Keratinocyte (primary cell): ENCODE data around the gene SRCIN1. TPM values are rescaled to one million over a fixed set of nuclear protein-coding genes. Genes with fewer than 3 reads are reported as not detected.

Experiments used
- DNase-seq: peaks from one replicate; pipeline ENCODE4 v3.0.0-alpha.2; 2011; ENCODE audit warnings: low read depth, missing footprints, low spot score
- FAIRE-seq: peaks from 2 replicates; lab custom pipeline; 2011; peaks lifted over from hg19 to GRCh38; lab: Jason Lieb, UNC
- H2AFZ ChIP-seq: 2 replicates; pipeline ENCODE4 v1.6.0; 2012; ENCODE audit warnings: low read length, control low read depth, inconsistent platforms; ENCODE audit not compliant: control insufficient read depth
- H3K27ac ChIP-seq: 2 replicates; pipeline ENCODE4 v1.5.1; 2011; ENCODE audit warnings: low read length; ENCODE audit not compliant: control insufficient read depth, insufficient read depth
- H3K27me3 ChIP-seq: 3 replicates; pipeline ENCODE4 v1.6.0; 2011; ENCODE audit warnings: low read length; ENCODE audit not compliant: control insufficient read depth, insufficient read depth; ENCODE audit errors: extremely low read depth
- H3K36me3 ChIP-seq, 2 experiments: 2 replicates in 1 of 2; 3 replicates in 1 of 2; pipeline ENCODE4 v1.5.1; 2011; ENCODE audit warnings: low read length in 2 of 2, mild to moderate bottlenecking in 1 of 2; ENCODE audit not compliant: control insufficient read depth in 2 of 2, insufficient read depth in 2 of 2; ENCODE audit errors: extremely low read depth in 1 of 2
- H3K4me1 ChIP-seq: 3 replicates; pipeline ENCODE4 v1.5.1; 2011; ENCODE audit warnings: low read length; ENCODE audit not compliant: control insufficient read depth, insufficient read depth; ENCODE audit errors: extremely low read depth
- H3K4me2 ChIP-seq: 3 replicates; pipeline ENCODE4 v1.6.0; 2011; ENCODE audit warnings: low read depth, low read length; ENCODE audit not compliant: control insufficient read depth, insufficient read depth; ENCODE audit errors: extremely low read depth
- H3K4me3 ChIP-seq, 3 experiments: fragments of 200-600 bp in 1 of 3; sonication (generic) in 1 of 3; 2 replicates in 2 of 3; 3 replicates in 1 of 3; pipeline ENCODE4 v1.5.1; 2011 to 2016; ENCODE audit warnings: low read length in 3 of 3, mild to moderate bottlenecking in 3 of 3, control low read depth in 2 of 3, inconsistent platforms in 1 of 3, low read depth in 1 of 3, mixed read lengths in 1 of 3, mixed run types in 1 of 3, moderate library complexity in 1 of 3; ENCODE audit not compliant: control insufficient read depth in 2 of 3, insufficient read depth in 2 of 3; ENCODE audit errors: extremely low read depth in 1 of 3
- H3K79me2 ChIP-seq: 2 replicates; pipeline ENCODE4 v1.6.0; 2012; ENCODE audit warnings: low read length; ENCODE audit not compliant: control insufficient read depth, insufficient read depth
- H3K9ac ChIP-seq: 3 replicates; pipeline ENCODE4 v1.6.0; 2011; ENCODE audit warnings: low read length; ENCODE audit not compliant: control insufficient read depth, insufficient read depth; ENCODE audit errors: extremely low read depth
- H3K9me1 ChIP-seq: 3 replicates; pipeline ENCODE4 v1.6.0; 2011; ENCODE audit warnings: low read length; ENCODE audit not compliant: control insufficient read depth, insufficient read depth; ENCODE audit errors: extremely low read depth
- H3K9me3 ChIP-seq: 2 replicates; pipeline ENCODE4 v1.5.1; 2012; ENCODE audit warnings: low read depth, low read length; ENCODE audit not compliant: control insufficient read depth
- H4K20me1 ChIP-seq: 3 replicates; pipeline ENCODE4 v1.6.0; 2011; ENCODE audit warnings: low read length; ENCODE audit not compliant: control insufficient read depth, insufficient read depth; ENCODE audit errors: extremely low read depth
- CTCF ChIP-seq, 3 experiments: IDR thresholded peaks in 1 of 3; conservative IDR thresholded peaks in 1 of 3; optimal IDR thresholded peaks in 1 of 3; 2 replicates in 2 of 3; 3 replicates in 1 of 3; pipeline versions ENCODE3 to v1.5.1; 2011; ENCODE audit warnings: low read length in 3 of 3, mild to moderate bottlenecking in 3 of 3, moderate library complexity in 2 of 3, control low read depth in 1 of 3, inconsistent platforms in 1 of 3; ENCODE audit not compliant: insufficient read depth in 2 of 3; ENCODE audit errors: extremely low read depth in 1 of 3
- EZH2 ChIP-seq: IDR thresholded peaks from one replicate; pipeline ENCODE4 v1.6.1; 2012; ENCODE audit warnings: inconsistent platforms, mild to moderate bottlenecking, low read length, moderate library complexity
- dilution Hi-C: fragments of 300-500 bp; cut with MboI; formaldehyde crosslinking; loops from one replicate; pipeline ENCODE4 v1.7.0; 2020; ENCODE audit warnings: low sequenced_read_pairs; ENCODE audit not compliant: extremely low pct_ligation_motif_present
- polyA plus RNA-seq, 5 experiments: library from polyadenylated mRNA; depleted of rRNA in 3 of 5; stranded (reverse) in 3 of 5; stranded (forward) in 1 of 5; unstranded in 1 of 5; fragments of >200 nt; gene quantifications; 1 replicate in 1 of 5; 2 replicates in 3 of 5; 3 replicates in 1 of 5; pipeline versions ENCODE4 v1.2.1 to v1.2.3, GENCODE V29; 2011 to 2012; ENCODE audit warnings: missing spikeins in 2 of 5, low read depth in 1 of 5, low replicate concordance in 1 of 5

SRCIN1 gene
- polyA plus RNA-seq, 1 donor (not counting 4 experiments of a cell fraction or from before 2014, with no cell fraction given): 0.37 TPM

GRCh38 chr17:38602956-38603785 lies 2.6 kb downstream of the SRCIN1 start:
- peaks cover 74% of the 10 kb centered on the region for H3K27me3 ChIP-seq
- FAIRE-seq: no peak

GRCh38 chr17:38602453-38602852 lies 3.3 kb downstream of the SRCIN1 start:
- FAIRE-seq: no peak
- H3K4me3 ChIP-seq: no peak overlapping the region
- no peak for DNase-seq
- H3K36me3 ChIP-seq: no peaks in the 10 kb centered on the region
- H3K9me1 ChIP-seq: no peaks in the 10 kb centered on the region
- H4K20me1 ChIP-seq: no peaks in the 10 kb centered on the region
- peaks cover 4% of the 10 kb centered on the region for H3K4me1 ChIP-seq
- no peak overlapping the region for H3K4me2 ChIP-seq
- H3K9ac ChIP-seq: no peak overlapping the region
- H3K27ac ChIP-seq: no peak overlapping the region
- no peaks in the 10 kb centered on the region for H3K9me3 ChIP-seq
- dilution Hi-C loops: no loop called here
- H3K79me2 ChIP-seq: no peaks in the 10 kb centered on the region
- peaks cover 73% of the 10 kb centered on the region for H3K27me3 ChIP-seq
- TF ChIP-seq EZH2 (no peak), CTCF (optimal IDR thresholded peaks at IDR 0.05 in 1 of 3, IDR thresholded peaks at IDR 0.05 in 1 of 3, conservative IDR thresholded peaks at IDR 0.05 in 1 of 3; ENCODE audit: extremely low read depth in 1 of 3, insufficient read depth in 2 of 3, low read length in 3 of 3) (no peak)
- H2AFZ ChIP-seq: no peak overlapping the region

More at GRCh38 chr17:38602956-38603785, 2.6 kb downstream of the SRCIN1 start:
- Histone ChIP-seq H3K4me2 (no peak overlapping the region), H3K9ac (no peak overlapping the region), H3K27ac (no peak overlapping the region), H3K79me2 (no peaks in the 10 kb centered on the region), H3K36me3 (no peaks in the 10 kb centered on the region), H3K9me3 (no peaks in the 10 kb centered on the region), H3K4me1 (peaks cover 4% of the 10 kb centered on the region), H4K20me1 (no peaks in the 10 kb centered on the region), H3K9me1 (no peaks in the 10 kb centered on the region), H2AFZ (no peak overlapping the region), H3K4me3 (no peak overlapping the region)
- no peak for DNase-seq
- no peak for TF ChIP-seq CTCF (optimal IDR thresholded peaks at IDR 0.05 in 1 of 3, IDR thresholded peaks at IDR 0.05 in 1 of 3, conservative IDR thresholded peaks at IDR 0.05 in 1 of 3; ENCODE audit: extremely low read depth in 1 of 3, insufficient read depth in 2 of 3, low read length in 3 of 3)
- no peak for TF ChIP-seq EZH2
- dilution Hi-C loops: no loop called here
